GM12878 (cell line): ENCODE measurements around the gene NFKBIA. TPM values are rescaled to one million over a fixed set of nuclear protein-coding genes. Genes with fewer than 3 reads are reported as not detected.

Experiments used
- ATAC-seq: fragments of 200-7000 bp; cut with Tn5 transposase; 3 replicates; pipeline ENCODE4 v1.9.1; 2020; ENCODE audit warnings: mild to moderate bottlenecking, moderate library complexity
- BruUV-seq: library from RNA; stranded (reverse); fragments of 400-500 nt; replicated peaks from 2 replicates; lab custom pipeline; 2021; lab: Mats Ljungman, UMichigan
- CTCF ChIA-PET: fragments of 300-600 bp; sonication (Branson Sonifier 250); formaldehyde crosslinking; extraction: SDS; loops from one replicate; lab custom pipeline; 2021; ENCODE audit warnings: inconsistent platforms; lab: Yijun Ruan, JAX
- POLR2A ChIA-PET: fragments of 350-600 bp; formaldehyde crosslinking; extraction: SDS; loops from one replicate; lab custom pipeline; 2021; ENCODE audit warnings: inconsistent platforms; lab: Charles Lee
- RAD21 ChIA-PET: fragments of 300-600 bp; sonication (Branson Sonifier 250); formaldehyde crosslinking; loops from one replicate; lab custom pipeline; 2023; ENCODE audit warnings: antibody characterized with exemption; ENCODE audit not compliant: unreplicated experiment; lab: Charles Lee
- SMC1A ChIA-PET: fragments of 300-600 bp; sonication (Branson Sonifier 250); formaldehyde crosslinking; loops from one replicate; lab custom pipeline; 2023; ENCODE audit not compliant: unreplicated experiment, uncharacterized antibody; lab: Charles Lee
- DNase-seq: peaks from one replicate; pipeline ENCODE4 v3.0.0-alpha.2; 2011; ENCODE audit warnings: low read depth, low spot score
- FAIRE-seq: peaks from 3 replicates; lab custom pipeline; 2011; peaks lifted over from hg19 to GRCh38; lab: Jason Lieb, UNC
- H2AFZ ChIP-seq: 2 replicates; pipeline ENCODE4 v1.6.0; 2011; ENCODE audit warnings: low read depth, low read length, control low read depth; ENCODE audit not compliant: control insufficient read depth
- H3K27ac ChIP-seq: 2 replicates; pipeline ENCODE4 v1.5.1; 2011; ENCODE audit warnings: control low read depth; ENCODE audit not compliant: control insufficient read depth, insufficient read depth
- H3K27me3 ChIP-seq, 2 experiments: replicated peaks in 1 of 2; 2 replicates each; pipeline versions ENCODE4 v1.6.0 to v1.6.1; 2011; ENCODE audit warnings: low read length in 1 of 2; ENCODE audit not compliant: control insufficient read depth in 2 of 2, insufficient read depth in 2 of 2
- H3K36me3 ChIP-seq, 2 experiments: 2 replicates each; pipeline ENCODE4 v1.5.1; 2011; ENCODE audit warnings: low read length in 1 of 2; ENCODE audit not compliant: control insufficient read depth in 2 of 2, insufficient read depth in 2 of 2
- H3K4me1 ChIP-seq: 2 replicates; pipeline ENCODE4 v1.6.1; 2011; ENCODE audit warnings: mild to moderate bottlenecking, low read length, moderate library complexity, mixed read lengths; ENCODE audit not compliant: control insufficient read depth, insufficient read depth
- H3K4me2 ChIP-seq: 2 replicates; pipeline ENCODE4 v1.6.0; 2011; ENCODE audit warnings: control low read depth; ENCODE audit not compliant: control insufficient read depth, insufficient read depth
- H3K4me3 ChIP-seq: fragments of 200-600 bp; sonication (generic); 2 replicates; pipeline ENCODE4 v1.5.1; 2016
- H3K79me2 ChIP-seq: 2 replicates; pipeline ENCODE4 v1.6.0; 2011; ENCODE audit warnings: low read length; ENCODE audit not compliant: control insufficient read depth, insufficient read depth
- H3K9ac ChIP-seq: 2 replicates; pipeline ENCODE4 v1.8.0; 2011; ENCODE audit warnings: low read length, control low read depth, mixed read lengths; ENCODE audit not compliant: control insufficient read depth, insufficient read depth
- H3K9me3 ChIP-seq: replicated peaks from 3 replicates; pipeline ENCODE4 v1.5.1; 2011; ENCODE audit warnings: mild to moderate bottlenecking, low read length; ENCODE audit not compliant: control insufficient read depth, insufficient read depth
- H4K20me1 ChIP-seq: 2 replicates; pipeline ENCODE4 v1.6.0; 2011; ENCODE audit not compliant: control insufficient read depth, insufficient read depth
- CBFB ChIP-seq: IDR thresholded peaks from 2 replicates; pipeline ENCODE4 v1.6.1; 2016; ENCODE audit warnings: antibody characterized with exemption, low read depth
- CREM ChIP-seq: IDR thresholded peaks from 2 replicates; pipeline ENCODE4 v1.6.1; 2014; ENCODE audit warnings: antibody characterized with exemption, low read depth
- E2F4 ChIP-seq: IDR thresholded peaks from 2 replicates; pipeline ENCODE4 v1.6.1; 2012; ENCODE audit warnings: low read depth, low read length, improper control_type of control experiment
- HDAC2 ChIP-seq: fragments of 200-600 bp; sonication (generic); IDR thresholded peaks from 2 replicates; pipeline ENCODE4 v1.6.1; 2017
- MEF2B ChIP-seq: fragments of 450-650 bp; IDR thresholded peaks from 2 replicates; pipeline ENCODE4 v1.6.1; 2018; ENCODE audit warnings: mild to moderate bottlenecking, moderate library complexity; ENCODE audit not compliant: partially characterized antibody, poor library complexity, severe bottlenecking
- MLLT1 ChIP-seq: fragments of 450-650 bp; IDR thresholded peaks from 2 replicates; pipeline ENCODE4 v1.6.1; 2016; ENCODE audit warnings: mild to moderate bottlenecking
- POLR2AphosphoS5 ChIP-seq: IDR thresholded peaks from 2 replicates; pipeline ENCODE4 v1.6.1; 2011; ENCODE audit warnings: mild to moderate bottlenecking, low read length, inconsistent platforms
- SMAD5 ChIP-seq: IDR thresholded peaks from 2 replicates; pipeline ENCODE4 v1.6.1; 2016; ENCODE audit warnings: antibody characterized with exemption, low read depth
- SREBF2 ChIP-seq: IDR thresholded peaks from 2 replicates; pipeline ENCODE4 v1.6.1; 2012; ENCODE audit warnings: mild to moderate bottlenecking, low read length
- TARDBP ChIP-seq: IDR thresholded peaks from 2 replicates; pipeline ENCODE4 v1.6.1; 2016; ENCODE audit warnings: borderline replicate concordance
- WRNIP1 ChIP-seq: IDR thresholded peaks from 2 replicates; pipeline ENCODE4 v1.6.1; 2011; ENCODE audit warnings: low read depth, low read length, improper control_type of control experiment, borderline replicate concordance
- ZBED1 ChIP-seq: IDR thresholded peaks from 2 replicates; pipeline ENCODE4 v1.6.1; 2016; ENCODE audit warnings: borderline replicate concordance
- ZSCAN29 ChIP-seq: fragments of 450-650 bp; IDR thresholded peaks from 2 replicates; pipeline ENCODE4 v1.6.1; 2017; ENCODE audit warnings: mild to moderate bottlenecking, moderate library complexity
- WGBS: methylation state at CpG from one replicate; pipeline ENCODE4 v1.1.6; 2016; ENCODE audit warnings: low lambda C conversion rate; ENCODE audit not compliant: insufficient replicate concordance, insufficient coverage; ENCODE audit errors: missing lambda C conversion rate; 5-methylcytosine and 5-hydroxymethylcytosine counted together
- in situ Hi-C: fragments of 300-500 bp; cut with MboI; formaldehyde crosslinking; loops from 9 replicates; pipeline ENCODE4 v1.14.3; 2018; ENCODE audit warnings: mixed read lengths
- intact Hi-C: fragments of 100-400 bp; cut with micrococcal nuclease; formaldehyde crosslinking; loops from one replicate; pipeline ENCODE4 v1.14.2; 2022; ENCODE audit not compliant: unreplicated experiment
- polyA plus RNA-seq, 11 experiments: library from polyadenylated mRNA; depleted of rRNA in 4 of 11; unstranded in 6 of 11; stranded (reverse) in 5 of 11; fragments of >200 nt; fragmentation: Nextera tagmentation in 4 of 11; fragmentation: Illumina TruSeq in 1 of 11; extraction: Ambion mirVana in 4 of 11; extraction: Trizol in 1 of 11; gene quantifications; 1 replicate in 1 of 11; 2 replicates in 10 of 11; pipeline versions ENCODE4 v1.2.1 to v1.2.3, GENCODE V29; 2011 to 2016; ENCODE audit warnings: inconsistent platforms in 2 of 11, missing spikeins in 2 of 11, low read depth in 1 of 11
- total RNA-seq, 4 experiments: library from RNA; depleted of rRNA in 3 of 4; stranded (reverse); fragments of >200 nt in 3 of 4; fragmentation: Illumina TruSeq in 1 of 4; extraction: Trizol in 1 of 4; gene quantifications; 2 replicates each; pipeline versions ENCODE4 v1.2.1 to v1.2.3, GENCODE V29; 2013 to 2021

NFKBIA gene
- total and polyA plus RNA-seq, 10 of the 15 experiments (the other 5 are each of a cell fraction or from before 2014, with no cell fraction given), result 123 to 419 (median 267) TPM

- TF ChIP-seq MEF2B (no peak), CREM (no peak), CBFB (no peak), SREBF2 (no peak), TARDBP (no peak), SMAD5 (no peak), MLLT1 (no peak), POLR2AphosphoS5 (no peak), ZBED1 (no peak), HDAC2 (no peak), E2F4 (no peak), WRNIP1 (no peak), ZSCAN29 (no peak)
- H3K79me2 ChIP-seq, result no peaks in the 10 kb centered on the region
- H2AFZ ChIP-seq, result no peak overlapping the region
- ChIA-PET SMC1A (no interaction called here), RAD21 (no interaction called here), CTCF (interaction anchor here (1.0 to 4.0 kb wide), 3 partner anchors 65 to 375 kb away, joined by 3 to 41 read pairs (median 4); no protein-coding TSS in a partner anchor), POLR2A (no interaction called here)
- in situ Hi-C loops, result loop anchor here (25.0 kb wide), 1 partner anchor 246 kb away; no protein-coding TSS in a partner anchor
- no peak for ATAC-seq
- H3K27ac ChIP-seq, result no peak overlapping the region
- DNase-seq, result no peak
- no TSS peak for BruUV-seq
- H3K9ac ChIP-seq, result no peak overlapping the region
- H4K20me1 ChIP-seq, result no peaks in the 10 kb centered on the region
- no peak for FAIRE-seq
- H3K27me3 ChIP-seq, result no peaks in the 10 kb centered on the region
- H3K4me2 ChIP-seq, result no peak overlapping the region
- WGBS, result 99% methylated on average over 4 of the region's 4 CpGs
- intact Hi-C loops, result no loop called here
- no peaks in the 10 kb centered on the region for H3K36me3 ChIP-seq
- H3K9me3 ChIP-seq, result no peaks in the 10 kb centered on the region
- no peaks in the 10 kb centered on the region for H3K4me1 ChIP-seq
- no peak overlapping the region for H3K4me3 ChIP-seq
Measured at GRCh38 chr14:35441160-35441559, 36.6 kb upstream of the NFKBIA start.
